Testis (tissue), 2 donors: ENCODE measurements around the gene TNFAIP8L1.

Experiments
- CTCF ChIP-seq, 3 experiments: fragments of 450-650 bp in 2 of 3; fragments of 200-600 bp in 1 of 3; sonication (generic) in 1 of 3; IDR thresholded peaks; one replicate each; pipeline ENCODE4 v1.5.1; 2016 to 2019; ENCODE audit warnings: antibody characterized with exemption in 3 of 3, mild to moderate bottlenecking in 2 of 3, moderate library complexity in 1 of 3
- POLR2A ChIP-seq: fragments of 450-650 bp; IDR thresholded peaks from one replicate; pipeline ENCODE4 v1.6.1; 2017; ENCODE audit warnings: antibody characterized with exemption, mild to moderate bottlenecking, moderate library complexity

- TF ChIP-seq POLR2A (no peak), CTCF (IDR thresholded peaks at IDR 0.05) (no peak)
Measured at GRCh38 chr19:4660181-4660791, 21.0 kb downstream of the TNFAIP8L1 start.
